GM18907 (cell line): ENCODE results near the gene CCDC73.
"Not testable (repeated sequence)": the region's sequence is repeated elsewhere in the genome, so short reads cannot be mapped to it uniquely, and the experiment has no call there.

ENCODE experiments used
- ATAC-seq: cut with Tn5 transposase; IDR thresholded peaks from one replicate; pipeline ENCODE4 v1.9.1; 2021; ENCODE audit warnings: mild to moderate bottlenecking, moderate library complexity; ENCODE audit not compliant: unreplicated experiment

The CCDC73 gene

GRCh38 chr11:32794439-32794838 is at the start of gene CCDC73:
CCDC73 (minus strand) TSS chr11:32794662; CDS start chr11:32760243, 34,419 bp downstream.
- no peak for ATAC-seq

- ATAC-seq = no peak
These were observed 49.1 kb upstream of the CCDC73 start for GRCh38 chr11:32843544-32843943.

- ATAC-seq = no peak
These were observed 46.1 kb upstream of the CCDC73 start for GRCh38 chr11:32840587-32840986.

GRCh38 chr11:32839308-32839707 is 44.8 kb upstream of the CCDC73 start:
- ATAC-seq = no peak

- no peak for ATAC-seq
These were observed 44.2 kb upstream of the CCDC73 start for GRCh38 chr11:32838505-32839274.

GRCh38 chr11:32836946-32837345 is 42.5 kb upstream of the CCDC73 start:
- no peak for ATAC-seq

- no peak for ATAC-seq
These were observed 39.5 kb upstream of the CCDC73 start for GRCh38 chr11:32833921-32834320.

GRCh38 chr11:32831221-32831620 is 36.8 kb upstream of the CCDC73 start:
- no peak for ATAC-seq

GRCh38 chr11:32830796-32831195 is 36.3 kb upstream of the CCDC73 start:
- no peak for ATAC-seq

GRCh38 chr11:32830413-32830738 is 35.9 kb upstream of the CCDC73 start:
- peak; percentile 24 for ATAC-seq

GRCh38 chr11:32829680-32830412 is 35.4 kb upstream of the CCDC73 start, which contains the start of gene PRRG4:
PRRG4 (plus strand) TSS chr11:32829927; CDS start chr11:32830530, 603 bp downstream.
- ATAC-seq = peak; percentile 80

- peak; percentile 50 for ATAC-seq
These were observed 34.8 kb upstream of the CCDC73 start for GRCh38 chr11:32829157-32829679.

- no peak for ATAC-seq
These were observed 32.8 kb upstream of the CCDC73 start for GRCh38 chr11:32827276-32827675.

- no peak for ATAC-seq
These were observed 31.7 kb upstream of the CCDC73 start for GRCh38 chr11:32826113-32826512.

- ATAC-seq = not testable (repeated sequence)
These were observed 29.2 kb upstream of the CCDC73 start for GRCh38 chr11:32823617-32824016.

- no peak for ATAC-seq
These were observed 27.6 kb upstream of the CCDC73 start for GRCh38 chr11:32821917-32822560.

- ATAC-seq = no peak
These were observed 27.1 kb upstream of the CCDC73 start for GRCh38 chr11:32821517-32821916.

GRCh38 chr11:32820497-32820896 is 26.0 kb upstream of the CCDC73 start:
- no peak for ATAC-seq

GRCh38 chr11:32819187-32819586 is 24.7 kb upstream of the CCDC73 start:
- ATAC-seq = no peak

GRCh38 chr11:32817852-32818183 is 23.4 kb upstream of the CCDC73 start:
- ATAC-seq = no peak

GRCh38 chr11:32817181-32817851 is 22.9 kb upstream of the CCDC73 start:
- ATAC-seq = no peak
